ENCODE measurements around the gene SPN.
"Not testable (repeated sequence)": the region's sequence is repeated elsewhere in the genome, so short reads cannot be mapped to it uniquely, and the experiment has no call there.

The SPN gene

DNA sequence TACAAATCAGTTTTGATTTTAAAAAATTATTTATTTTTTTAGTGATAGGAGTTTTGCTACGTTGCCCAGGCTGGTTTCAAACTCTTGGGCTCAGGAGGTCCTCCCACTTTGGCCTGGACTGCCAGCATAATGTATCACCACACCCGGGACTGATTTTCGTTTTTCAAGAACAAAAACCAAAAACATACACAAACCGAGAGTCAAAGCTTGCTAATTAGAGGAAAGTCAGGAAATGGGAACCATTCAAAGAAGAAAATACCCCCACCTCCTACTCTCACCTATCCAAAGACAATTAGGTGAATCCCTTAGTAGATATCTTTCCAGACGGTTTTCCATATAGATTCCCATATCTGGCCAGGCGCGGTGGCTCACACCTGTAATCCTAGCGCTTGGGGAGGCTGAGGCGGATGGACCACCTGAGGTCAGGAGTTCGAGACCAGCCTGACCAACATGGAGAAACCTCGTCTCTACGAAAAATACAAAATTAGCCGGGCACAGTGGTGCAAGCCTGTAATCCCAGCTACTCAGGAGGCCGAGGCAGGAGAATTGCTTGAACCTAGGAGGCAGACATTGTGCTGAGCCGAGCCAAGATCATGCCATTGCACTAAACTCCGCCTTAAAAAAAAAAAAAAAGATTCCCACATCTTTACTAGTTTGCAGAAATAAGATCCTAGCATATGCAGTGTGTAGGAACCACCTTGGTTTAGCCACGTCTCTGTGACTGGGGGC lies 883 bp upstream of the SPN start:
- H3K4me3 ChIP-seq (ENCODE audit: low read depth, low read length): peak overlapping the region; percentile 73
- TF ChIP-seq, protein P1, sequence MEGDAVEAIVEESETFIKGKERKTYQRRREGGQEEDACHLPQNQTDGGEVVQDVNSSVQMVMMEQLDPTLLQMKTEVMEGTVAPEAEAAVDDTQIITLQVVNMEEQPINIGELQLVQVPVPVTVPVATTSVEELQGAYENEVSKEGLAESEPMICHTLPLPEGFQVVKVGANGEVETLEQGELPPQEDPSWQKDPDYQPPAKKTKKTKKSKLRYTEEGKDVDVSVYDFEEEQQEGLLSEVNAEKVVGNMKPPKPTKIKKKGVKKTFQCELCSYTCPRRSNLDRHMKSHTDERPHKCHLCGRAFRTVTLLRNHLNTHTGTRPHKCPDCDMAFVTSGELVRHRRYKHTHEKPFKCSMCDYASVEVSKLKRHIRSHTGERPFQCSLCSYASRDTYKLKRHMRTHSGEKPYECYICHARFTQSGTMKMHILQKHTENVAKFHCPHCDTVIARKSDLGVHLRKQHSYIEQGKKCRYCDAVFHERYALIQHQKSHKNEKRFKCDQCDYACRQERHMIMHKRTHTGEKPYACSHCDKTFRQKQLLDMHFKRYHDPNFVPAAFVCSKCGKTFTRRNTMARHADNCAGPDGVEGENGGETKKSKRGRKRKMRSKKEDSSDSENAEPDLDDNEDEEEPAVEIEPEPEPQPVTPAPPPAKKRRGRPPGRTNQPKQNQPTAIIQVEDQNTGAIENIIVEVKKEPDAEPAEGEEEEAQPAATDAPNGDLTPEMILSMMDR (IDR thresholded peaks at IDR 0.05; ENCODE audit: low read depth, low read length, missing control alignments): no peak
- DNase-seq (ENCODE audit: low read depth): no peak

- DNase-seq (ENCODE audit: low read depth): no peak
- TF ChIP-seq, protein P1 (IDR thresholded peaks at IDR 0.05; ENCODE audit: low read depth, low read length, missing control alignments): no peak
- H3K4me3 ChIP-seq (ENCODE audit: low read depth, low read length): peak overlapping the region; percentile 73
Measured at GRCh38 chr16:29662729-29663015, 375 bp upstream of the SPN start.

- TF ChIP-seq, protein P1 (IDR thresholded peaks at IDR 0.05; ENCODE audit: low read depth, low read length, missing control alignments): no peak
- DNase-seq (ENCODE audit: low read depth): no peak
- peak overlapping the region; percentile 73 for H3K4me3 ChIP-seq (ENCODE audit: low read depth, low read length)
Measured at GRCh38 chr16:29663807-29664090, 702 bp downstream of the SPN start.

DNA sequence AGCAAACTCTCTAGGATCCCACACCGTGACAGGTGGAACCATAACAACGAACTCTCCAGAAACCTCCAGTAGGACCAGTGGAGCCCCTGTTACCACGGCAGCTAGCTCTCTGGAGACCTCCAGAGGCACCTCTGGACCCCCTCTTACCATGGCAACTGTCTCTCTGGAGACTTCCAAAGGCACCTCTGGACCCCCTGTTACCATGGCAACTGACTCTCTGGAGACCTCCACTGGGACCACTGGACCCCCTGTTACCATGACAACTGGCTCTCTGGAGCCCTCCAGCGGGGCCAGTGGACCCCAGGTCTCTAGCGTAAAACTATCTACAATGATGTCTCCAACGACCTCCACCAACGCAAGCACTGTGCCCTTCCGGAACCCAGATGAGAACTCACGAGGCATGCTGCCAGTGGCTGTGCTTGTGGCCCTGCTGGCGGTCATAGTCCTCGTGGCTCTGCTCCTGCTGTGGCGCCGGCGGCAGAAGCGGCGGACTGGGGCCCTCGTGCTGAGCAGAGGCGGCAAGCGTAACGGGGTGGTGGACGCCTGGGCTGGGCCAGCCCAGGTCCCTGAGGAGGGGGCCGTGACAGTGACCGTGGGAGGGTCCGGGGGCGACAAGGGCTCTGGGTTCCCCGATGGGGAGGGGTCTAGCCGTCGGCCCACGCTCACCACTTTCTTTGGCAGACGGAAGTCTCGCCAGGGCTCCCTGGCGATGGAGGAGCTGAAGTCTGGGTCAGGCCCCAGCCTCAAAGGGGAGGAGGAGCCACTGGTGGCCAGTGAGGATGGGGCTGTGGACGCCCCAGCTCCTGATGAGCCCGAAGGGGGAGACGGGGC lies 1.3 kb downstream of the SPN start:
- no peak for DNase-seq (ENCODE audit: low read depth)
- peak overlapping the region; percentile 73 for H3K4me3 ChIP-seq (ENCODE audit: low read depth, low read length)
- TF ChIP-seq, protein P1 (IDR thresholded peaks at IDR 0.05; ENCODE audit: low read depth, low read length, missing control alignments): no peak

DNA sequence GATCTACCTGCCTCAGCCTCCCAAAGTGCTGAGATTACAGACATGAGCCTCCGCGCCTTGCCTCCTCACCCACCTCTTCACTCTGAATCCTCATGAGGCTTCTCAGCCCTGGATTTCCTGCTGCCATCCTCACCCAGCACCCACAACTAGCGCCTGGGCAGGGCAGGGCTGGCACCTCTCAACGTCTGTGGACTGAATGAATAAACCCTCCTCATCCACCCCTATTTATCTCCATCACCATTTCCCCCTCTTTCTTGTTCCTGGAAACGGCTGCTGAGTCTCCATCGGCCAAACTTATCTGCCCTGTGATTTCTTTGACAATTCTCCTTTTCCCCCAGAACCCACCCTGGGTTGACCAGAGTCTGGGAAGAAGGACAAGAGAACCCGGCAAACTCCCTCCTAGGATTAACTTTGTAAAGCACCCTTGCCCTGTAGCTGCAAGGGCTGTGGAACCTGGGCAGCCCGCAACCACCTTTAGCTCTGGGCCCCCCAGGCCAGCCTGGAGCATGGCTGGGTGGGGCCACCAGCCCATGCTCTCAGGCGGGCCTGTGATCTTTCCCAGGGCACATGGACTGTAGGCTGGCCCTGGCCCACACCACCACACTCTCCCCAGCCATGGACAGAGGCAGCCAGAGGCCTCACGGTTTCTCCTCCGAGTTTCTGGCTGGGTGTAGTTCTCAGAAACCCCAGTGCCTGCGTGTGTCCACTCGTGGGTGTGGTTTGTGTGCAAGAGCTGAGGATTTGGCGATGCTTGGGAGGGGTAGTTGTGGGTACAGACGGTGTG lies 2.4 kb downstream of the SPN start:
- H3K4me3 ChIP-seq (ENCODE audit: low read depth, low read length): peak overlapping the region; percentile 73
- TF ChIP-seq, protein P1 (IDR thresholded peaks at IDR 0.05; ENCODE audit: low read depth, low read length, missing control alignments): no peak
- DNase-seq (ENCODE audit: low read depth): no peak

- not testable (repeated sequence) for DNase-seq (ENCODE audit: low read depth)
- peak overlapping the region; percentile 73; the same call in 1 of the 2 replicates for H3K4me3 ChIP-seq (ENCODE audit: low read depth, low read length)
Measured at GRCh38 chr16:29667322-29667610, 4.2 kb downstream of the SPN start.

DNA sequence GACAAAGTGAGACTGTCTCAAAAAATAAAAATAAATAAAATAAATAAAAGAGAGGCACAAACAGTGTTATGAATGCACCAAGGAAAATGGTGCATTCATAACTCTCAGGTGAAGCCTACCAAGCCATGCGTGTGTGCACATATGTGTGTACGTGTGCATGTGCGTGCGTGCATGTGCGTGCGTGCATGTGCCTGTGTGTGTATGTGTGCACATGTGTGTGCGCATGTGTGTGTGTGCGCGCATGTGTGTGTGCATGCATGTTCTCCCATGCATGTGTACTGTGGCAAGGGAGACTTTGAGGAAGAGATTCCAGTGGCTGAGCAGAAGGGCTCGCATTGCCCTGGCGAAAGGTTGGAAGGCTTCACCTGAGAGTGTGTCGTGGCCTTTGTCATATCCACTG lies 4.7 kb downstream of the SPN start:
- TF ChIP-seq, protein P1 (IDR thresholded peaks at IDR 0.05; ENCODE audit: low read depth, low read length, missing control alignments): no peak
- H3K4me3 ChIP-seq (ENCODE audit: low read depth, low read length): no peak overlapping the region
- DNase-seq (ENCODE audit: low read depth): no peak

All from GM12864 (cell line).